IPS DF 6.9 (cell line): Measurements from ENCODE around the gene RASA4.
"Not testable (repeated sequence)": the region's sequence is repeated elsewhere in the genome, so short reads cannot be mapped to it uniquely, and the experiment has no call there.

Source experiments
- DNase-seq: peaks from one replicate; pipeline ENCODE4 v3.0.0-alpha.2; 2013; ENCODE audit warnings: low read depth, low spot score
- H3K27ac ChIP-seq: one replicate; pipeline ENCODE4 v1.5.1; 2013; ENCODE audit warnings: low read length, control low read depth
- H3K27me3 ChIP-seq: 2 replicates; pipeline ENCODE4 v1.6.1; 2013; ENCODE audit warnings: mild to moderate bottlenecking, low read length; ENCODE audit not compliant: control insufficient read depth, insufficient read depth
- H3K36me3 ChIP-seq: 2 replicates; pipeline ENCODE4 v1.6.1; 2013; ENCODE audit warnings: low read length; ENCODE audit not compliant: control insufficient read depth, insufficient read depth
- H3K4me1 ChIP-seq: 2 replicates; pipeline ENCODE4 v1.6.1; 2013; ENCODE audit warnings: low read length; ENCODE audit not compliant: control insufficient read depth, insufficient read depth
- H3K4me3 ChIP-seq: 2 replicates; pipeline ENCODE4 v1.5.1; 2013; ENCODE audit warnings: mild to moderate bottlenecking, low read length
- H3K9me3 ChIP-seq: 2 replicates; pipeline ENCODE4 v1.6.1; 2013; ENCODE audit warnings: low read length, inconsistent platforms; ENCODE audit not compliant: control insufficient read depth, insufficient read depth
- WGBS: extraction: QIAGEN DNeasy Blood & Tissue Kit; methylation state at CpG from one replicate; pipeline ENCODE4 v1.1.7; 2013; ENCODE audit warnings: mixed read lengths, missing lambda C conversion rate; ENCODE audit not compliant: insufficient read length, insufficient coverage; 5-methylcytosine and 5-hydroxymethylcytosine counted together

The RASA4 gene

GRCh38 chr7:102577315-102578240 is 39.0 kb downstream of the RASA4 start:
- H3K27me3 ChIP-seq, H3K36me3 ChIP-seq, DNase-seq, H3K4me1 ChIP-seq, H3K4me3 ChIP-seq, H3K27ac ChIP-seq, H3K9me3 ChIP-seq: not testable (repeated sequence)
- no CpG with 5 or more reads among the region's 7 CpGs for WGBS

GRCh38 chr7:102576363-102576762 is 40.2 kb downstream of the RASA4 start:
- no CpG with 5 or more reads among the region's 3 CpGs for WGBS
- DNase-seq, H3K9me3 ChIP-seq, H3K27me3 ChIP-seq, H3K27ac ChIP-seq, H3K4me1 ChIP-seq, H3K4me3 ChIP-seq, H3K36me3 ChIP-seq: not testable (repeated sequence)

DNA sequence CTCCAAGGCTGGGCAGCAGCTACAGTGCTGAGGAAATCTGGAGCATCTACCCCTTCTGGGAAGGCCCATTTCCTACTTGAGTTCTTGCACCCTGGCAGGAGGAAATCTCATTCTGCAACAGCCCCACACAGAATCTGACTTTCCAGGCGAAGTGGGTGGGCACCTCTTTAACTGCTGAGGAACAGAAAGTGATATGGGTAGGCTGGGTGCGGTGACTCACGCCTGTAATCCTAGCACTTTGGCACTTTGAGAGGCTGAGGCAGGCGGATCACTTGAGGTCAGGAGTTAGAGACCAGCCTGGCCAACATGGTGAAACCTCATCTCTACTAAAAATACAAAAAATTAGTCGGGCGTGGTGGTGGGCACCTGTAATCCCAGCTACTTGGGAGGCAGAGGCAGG is 41.9 kb downstream of the RASA4 start:
- not testable (repeated sequence) for H3K27me3 ChIP-seq, H3K9me3 ChIP-seq, DNase-seq, H3K4me1 ChIP-seq, H3K4me3 ChIP-seq, H3K27ac ChIP-seq, H3K36me3 ChIP-seq
- WGBS: no CpG with 5 or more reads among the region's 6 CpGs

- not testable (repeated sequence) for H3K27me3 ChIP-seq, H3K27ac ChIP-seq, H3K9me3 ChIP-seq, H3K4me1 ChIP-seq, H3K36me3 ChIP-seq
- peak within 1 kb of the TSS; percentile 68 for H3K4me3 ChIP-seq
- WGBS: no CpG with 5 or more reads among the region's 64 CpGs
- peak; percentile 61 for DNase-seq
Measured at GRCh38 chr7:102572261-102573239, 44.0 kb downstream of the RASA4 start, which contains the start of gene POLR2J3. TSS of gene POLR2J3 (minus strand) at chr7:102572583. CDS start at chr7:102572521, 62 bp downstream.

DNA sequence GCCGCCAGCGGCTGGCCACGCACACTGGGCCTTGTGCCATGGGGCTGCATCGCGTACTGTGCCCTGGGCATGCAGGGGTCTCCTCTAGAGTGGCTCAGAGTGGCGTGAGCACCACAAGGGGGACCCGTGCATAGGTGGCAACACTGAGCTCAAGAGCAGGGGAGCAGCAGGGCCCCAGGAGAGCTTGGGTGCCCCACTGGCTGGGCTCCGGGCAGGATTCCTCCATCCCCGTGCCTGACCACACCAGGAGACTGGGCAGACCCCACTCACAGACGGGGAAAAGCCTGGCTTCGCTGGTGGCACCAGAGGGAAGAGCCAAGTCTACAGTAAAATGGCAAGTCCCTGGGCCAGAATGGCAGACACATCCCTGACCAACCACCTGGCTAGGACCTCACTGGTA is 47.9 kb downstream of the RASA4 start:
- not testable (repeated sequence) for DNase-seq, H3K4me1 ChIP-seq, H3K36me3 ChIP-seq, H3K4me3 ChIP-seq, H3K27ac ChIP-seq, H3K27me3 ChIP-seq, H3K9me3 ChIP-seq
- no CpG with 5 or more reads among the region's 11 CpGs for WGBS

- H3K4me3 ChIP-seq, DNase-seq, H3K9me3 ChIP-seq, H3K4me1 ChIP-seq, H3K27me3 ChIP-seq, H3K36me3 ChIP-seq, H3K27ac ChIP-seq: not testable (repeated sequence)
- WGBS: no CpG with 5 or more reads among the region's 6 CpGs
Measured at GRCh38 chr7:102550808-102551422, 65.6 kb downstream of the RASA4 start, which contains the start of gene SPDYE2. TSS of gene SPDYE2 (plus strand) at chr7:102551226. CDS start at chr7:102553256, 2,030 bp downstream.

GRCh38 chr7:102546353-102546752 is 70.2 kb downstream of the RASA4 start:
- not testable (repeated sequence) for H3K4me1 ChIP-seq, H3K27me3 ChIP-seq, H3K36me3 ChIP-seq, DNase-seq, H3K9me3 ChIP-seq, H3K27ac ChIP-seq, H3K4me3 ChIP-seq
- no CpG with 5 or more reads among the region's 6 CpGs for WGBS

DNA sequence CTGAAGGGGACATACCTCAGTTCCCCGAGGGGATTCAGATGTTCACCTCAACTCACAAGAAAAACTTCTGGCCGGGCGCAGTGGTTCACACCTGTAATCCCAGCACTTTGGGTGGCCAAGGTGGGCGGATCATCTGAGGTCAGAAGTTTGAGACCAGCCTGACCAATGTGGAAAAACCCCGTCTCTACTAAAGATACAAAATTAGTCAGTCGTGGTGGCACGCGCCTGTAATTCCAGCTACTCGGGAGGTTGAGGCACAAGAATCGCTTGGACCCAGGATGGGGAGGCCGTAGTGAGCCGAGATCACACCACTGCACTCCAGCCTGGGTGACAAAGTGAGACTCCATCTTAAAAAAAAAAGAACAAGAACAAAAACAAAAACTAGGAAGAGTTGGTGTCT is 71.3 kb downstream of the RASA4 start:
- not testable (repeated sequence) for DNase-seq, H3K36me3 ChIP-seq, H3K4me1 ChIP-seq, H3K9me3 ChIP-seq, H3K4me3 ChIP-seq, H3K27ac ChIP-seq, H3K27me3 ChIP-seq
- WGBS: no CpG with 5 or more reads among the region's 12 CpGs

GRCh38 chr7:102544372-102544771 is 72.2 kb downstream of the RASA4 start:
- no CpG with 5 or more reads among the region's 1 CpG for WGBS

DNA sequence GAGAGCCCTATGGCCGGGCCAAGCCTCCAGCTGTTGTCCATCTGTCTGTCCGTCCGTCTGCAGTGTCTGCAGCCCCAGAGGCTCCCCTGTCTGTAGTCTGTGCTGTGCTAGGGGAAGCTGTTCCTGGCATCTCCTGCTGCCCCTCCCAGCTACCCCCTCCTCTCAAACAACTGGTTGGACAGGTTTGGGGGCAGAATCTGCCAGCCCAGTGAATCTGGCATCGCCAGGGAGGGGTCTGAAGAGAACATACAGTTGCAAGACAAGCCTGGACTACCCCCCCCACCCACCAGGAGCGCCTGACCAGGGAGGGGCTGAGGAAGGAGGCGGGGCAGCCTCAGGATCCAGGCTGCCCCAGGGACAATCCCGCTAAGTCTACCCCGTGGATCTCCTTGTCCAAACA is 73.0 kb downstream of the RASA4 start, which contains the start of gene UPK3BL2:
UPK3BL2 (minus strand) TSS at position 101 of the 400 bp plus-strand sequence; CDS start at position 41, 60 bp downstream.
- WGBS: no CpG with 5 or more reads among the region's 8 CpGs
- not testable (repeated sequence) for H3K36me3 ChIP-seq, H3K4me1 ChIP-seq, H3K27ac ChIP-seq, DNase-seq, H3K9me3 ChIP-seq, H3K4me3 ChIP-seq, H3K27me3 ChIP-seq

More at GRCh38 chr7:102544372-102544771, 72.2 kb downstream of the RASA4 start:
- not testable (repeated sequence) for H3K27me3 ChIP-seq, H3K4me3 ChIP-seq, H3K27ac ChIP-seq, DNase-seq, H3K4me1 ChIP-seq, H3K9me3 ChIP-seq, H3K36me3 ChIP-seq
